Measurements from ENCODE around the gene SLC37A3. TPM values are rescaled to one million over a fixed set of nuclear protein-coding genes. Genes with fewer than 3 reads are reported as not detected.

SLC37A3 gene
- total RNA-seq, 1 donor from 2014 or later: 15.0 TPM

DNA sequence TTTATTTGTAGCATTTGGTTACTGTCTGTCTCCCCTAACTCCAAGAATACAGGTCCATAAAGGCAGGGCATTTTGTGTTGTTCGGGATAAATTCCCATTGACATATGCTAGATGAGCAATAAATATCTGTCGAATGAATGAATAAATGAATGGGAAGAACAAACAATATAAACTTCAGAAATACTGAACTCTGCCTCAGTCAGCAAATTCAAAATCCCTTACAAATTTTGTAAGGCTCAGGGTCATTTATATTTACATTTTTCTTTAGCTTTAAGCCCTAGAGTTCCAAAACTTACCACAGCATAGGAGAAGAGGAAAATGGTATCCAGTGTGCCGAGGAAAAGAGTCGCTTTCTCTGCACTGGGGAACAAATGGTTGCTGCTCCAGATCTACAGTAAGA lies 29.0 kb downstream of the SLC37A3 start:
- no peak overlapping the region for H3K4me3 ChIP-seq
- peaks cover 8 to 29% of the 10 kb centered on the region in 2 donors for H3K36me3 ChIP-seq
- intact Hi-C loops (cut with DNase I): no loop called here
- TF ChIP-seq, protein P1, sequence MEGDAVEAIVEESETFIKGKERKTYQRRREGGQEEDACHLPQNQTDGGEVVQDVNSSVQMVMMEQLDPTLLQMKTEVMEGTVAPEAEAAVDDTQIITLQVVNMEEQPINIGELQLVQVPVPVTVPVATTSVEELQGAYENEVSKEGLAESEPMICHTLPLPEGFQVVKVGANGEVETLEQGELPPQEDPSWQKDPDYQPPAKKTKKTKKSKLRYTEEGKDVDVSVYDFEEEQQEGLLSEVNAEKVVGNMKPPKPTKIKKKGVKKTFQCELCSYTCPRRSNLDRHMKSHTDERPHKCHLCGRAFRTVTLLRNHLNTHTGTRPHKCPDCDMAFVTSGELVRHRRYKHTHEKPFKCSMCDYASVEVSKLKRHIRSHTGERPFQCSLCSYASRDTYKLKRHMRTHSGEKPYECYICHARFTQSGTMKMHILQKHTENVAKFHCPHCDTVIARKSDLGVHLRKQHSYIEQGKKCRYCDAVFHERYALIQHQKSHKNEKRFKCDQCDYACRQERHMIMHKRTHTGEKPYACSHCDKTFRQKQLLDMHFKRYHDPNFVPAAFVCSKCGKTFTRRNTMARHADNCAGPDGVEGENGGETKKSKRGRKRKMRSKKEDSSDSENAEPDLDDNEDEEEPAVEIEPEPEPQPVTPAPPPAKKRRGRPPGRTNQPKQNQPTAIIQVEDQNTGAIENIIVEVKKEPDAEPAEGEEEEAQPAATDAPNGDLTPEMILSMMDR (IDR thresholded peaks at IDR 0.05): no peak
- no peaks in the 10 kb centered on the region for H3K4me1 ChIP-seq
- no peak overlapping the region for H3K27ac ChIP-seq
- no peaks in the 10 kb centered on the region for H3K27me3 ChIP-seq
- no peaks in the 10 kb centered on the region for H3K9me3 ChIP-seq
- DNase-seq (ENCODE audit: low spot score in 2 of 2): no peak

DNA sequence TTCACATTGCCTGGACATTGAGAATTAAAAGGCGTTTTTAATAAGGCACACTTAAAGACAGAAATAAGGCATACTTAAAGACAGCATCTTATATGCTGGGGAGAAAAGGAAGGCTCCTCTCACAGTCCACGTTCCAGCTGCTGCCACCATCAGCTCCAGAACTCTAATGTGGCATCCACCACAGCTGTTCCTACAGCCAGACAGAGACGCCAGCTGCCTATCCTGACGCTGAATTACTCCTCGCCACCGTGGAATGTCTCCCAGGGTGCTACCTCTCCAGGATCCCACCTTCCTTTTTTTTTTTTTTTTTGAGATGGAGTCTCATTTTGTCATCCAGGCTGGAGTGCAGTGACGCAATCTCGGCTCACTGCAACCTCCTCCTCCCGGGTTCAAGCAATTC lies 30.8 kb downstream of the SLC37A3 start:
- peaks cover 8 to 30% of the 10 kb centered on the region in 2 donors for H3K36me3 ChIP-seq
- H3K4me3 ChIP-seq: no peak overlapping the region
- H3K27me3 ChIP-seq: no peaks in the 10 kb centered on the region
- no peak for DNase-seq (ENCODE audit: low spot score in 2 of 2)
- intact Hi-C loops (cut with DNase I): no loop called here
- H3K4me1 ChIP-seq: no peaks in the 10 kb centered on the region
- TF ChIP-seq, protein P1 (IDR thresholded peaks at IDR 0.05): no peak
- no peak overlapping the region for H3K27ac ChIP-seq
- no peaks in the 10 kb centered on the region for H3K9me3 ChIP-seq

DNA sequence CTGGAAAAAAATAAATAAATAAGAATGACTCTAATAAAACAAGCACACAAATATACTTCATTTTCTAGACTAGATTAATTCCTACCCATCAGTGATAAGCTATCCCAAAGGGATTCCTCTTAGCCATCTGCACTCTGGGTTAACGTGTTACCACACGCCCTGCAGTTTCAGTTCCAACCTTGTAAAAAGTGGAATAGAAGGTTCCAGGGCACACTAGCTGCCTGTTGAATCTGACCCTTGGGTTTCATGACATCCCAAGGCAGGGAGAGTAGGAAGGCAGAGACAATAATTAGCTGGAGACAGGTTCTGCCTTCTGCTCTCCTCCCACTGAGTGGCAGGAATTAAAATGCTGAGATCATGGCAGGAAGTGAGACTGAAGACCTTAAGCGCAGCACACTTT lies 33.5 kb downstream of the SLC37A3 start:
- TF ChIP-seq, protein P1 (IDR thresholded peaks at IDR 0.05): no peak
- intact Hi-C loops (cut with DNase I): no loop called here
- H3K4me3 ChIP-seq: no peak overlapping the region
- H3K27ac ChIP-seq: no peak overlapping the region
- peaks cover 8 to 30% of the 10 kb centered on the region in 2 donors for H3K36me3 ChIP-seq
- no peak for DNase-seq (ENCODE audit: low spot score in 2 of 2)
- no peaks in the 10 kb centered on the region for H3K9me3 ChIP-seq
- no peaks in the 10 kb centered on the region for H3K27me3 ChIP-seq
- no peaks in the 10 kb centered on the region for H3K4me1 ChIP-seq

DNA sequence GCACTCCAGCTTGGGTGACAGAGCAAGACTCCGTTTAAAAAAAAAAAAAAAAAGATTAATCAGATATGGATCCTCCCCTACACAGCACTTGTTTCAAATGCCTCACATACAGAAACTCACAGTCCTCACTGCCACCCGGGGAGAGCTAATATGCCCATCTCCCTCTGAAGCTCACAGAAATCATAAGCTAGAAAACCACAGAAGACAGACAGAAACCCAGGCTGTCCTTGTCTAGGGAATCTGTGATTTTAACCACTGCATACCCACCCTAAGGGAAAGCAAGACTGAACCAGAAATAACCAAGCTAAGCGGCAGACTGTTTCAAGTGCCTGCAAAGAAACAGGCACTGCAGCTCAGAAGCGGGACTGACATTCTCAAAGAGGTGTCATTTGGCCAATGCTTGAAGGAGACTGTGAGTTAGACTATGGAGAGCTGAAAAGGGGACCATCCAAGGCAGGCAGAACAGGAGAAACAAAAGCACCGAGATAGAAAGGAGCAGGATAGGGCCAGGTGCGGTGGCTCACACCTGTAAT lies 37.6 kb downstream of the SLC37A3 start:
- Histone ChIP-seq H3K27me3 (no peaks in the 10 kb centered on the region), H3K4me3 (no peak overlapping the region), H3K27ac (no peak overlapping the region), H3K36me3 (peaks cover 0 to 31% of the 10 kb centered on the region in 2 donors), H3K4me1 (no peaks in the 10 kb centered on the region), H3K9me3 (no peaks in the 10 kb centered on the region)
- DNase-seq (ENCODE audit: low spot score in 2 of 2): no peak
- intact Hi-C loops (cut with DNase I): no loop called here
- TF ChIP-seq, protein P1 (IDR thresholded peaks at IDR 0.05): no peak

DNA sequence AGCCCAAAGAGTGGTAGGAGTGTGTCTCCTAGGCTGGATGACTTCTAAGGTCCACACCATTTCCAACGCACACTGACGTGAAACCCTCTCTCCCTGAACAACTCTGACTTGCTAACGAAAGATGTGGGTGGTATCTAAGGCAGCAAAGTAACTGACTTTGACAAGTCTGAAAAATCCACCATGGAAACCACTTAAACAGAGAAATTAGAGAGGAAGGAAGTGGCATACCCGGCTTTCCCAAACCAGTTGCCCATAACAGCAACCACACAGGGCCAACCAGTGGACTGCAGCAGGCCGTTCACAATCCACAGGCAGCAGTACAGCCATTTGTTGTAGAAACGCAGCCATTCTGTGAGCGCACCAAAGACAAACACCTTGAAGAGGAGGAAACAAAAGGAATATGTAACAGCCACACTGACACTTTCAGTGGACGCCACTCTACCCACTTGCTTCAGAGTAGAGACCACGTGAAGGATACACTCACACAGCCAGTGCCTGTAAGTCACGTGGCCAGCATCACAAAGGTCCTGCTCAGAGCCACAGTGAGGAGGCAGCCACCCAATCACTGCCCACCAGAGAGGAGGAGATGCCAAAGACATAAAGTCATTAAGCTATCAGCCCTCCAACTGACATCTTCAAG lies 39.8 kb downstream of the SLC37A3 start:
- no peaks in the 10 kb centered on the region for H3K9me3 ChIP-seq
- no peak for DNase-seq (ENCODE audit: low spot score in 2 of 2)
- TF ChIP-seq, protein P1 (IDR thresholded peaks at IDR 0.05): no peak
- peaks cover 15 to 48% of the 10 kb centered on the region in 2 donors for H3K36me3 ChIP-seq
- H3K27me3 ChIP-seq: no peaks in the 10 kb centered on the region
- no peak overlapping the region for H3K4me3 ChIP-seq
- no peak overlapping the region for H3K27ac ChIP-seq
- H3K4me1 ChIP-seq: no peaks in the 10 kb centered on the region
- intact Hi-C loops (cut with DNase I): no loop called here

All from ascending aorta (tissue), 2 donors.